ENCODE results near the gene POLR3E.

DNA sequence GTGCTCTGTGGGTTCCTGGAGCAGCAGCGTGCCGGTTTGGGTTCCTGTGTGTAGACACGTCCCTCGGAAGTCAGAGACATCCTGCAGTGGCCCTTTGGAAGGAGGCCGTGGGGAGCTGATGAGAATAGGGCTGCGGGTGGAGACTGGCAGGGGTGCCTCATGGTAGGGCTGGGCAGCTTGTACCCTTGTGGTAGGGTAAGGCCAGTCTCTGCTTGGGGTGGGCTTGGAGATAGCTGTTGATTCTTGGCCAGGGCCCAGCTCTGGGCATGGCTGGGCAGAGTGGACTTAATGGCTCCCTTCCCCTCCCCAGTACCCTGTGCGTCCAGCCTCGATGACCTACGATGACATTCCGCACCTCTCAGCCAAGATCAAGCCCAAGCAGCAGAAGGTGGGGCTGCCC is 10.6 kb downstream of the POLR3E start:
- TF ChIP-seq POLR2A (IDR thresholded peaks at IDR 0.05; ENCODE audit: low read depth, low read length): no peak
- no peak for TF ChIP-seq GATA2 (IDR thresholded peaks at IDR 0.05; ENCODE audit: insufficient read depth, insufficient read length, low read depth, low read length)
- TF ChIP-seq, protein P1, sequence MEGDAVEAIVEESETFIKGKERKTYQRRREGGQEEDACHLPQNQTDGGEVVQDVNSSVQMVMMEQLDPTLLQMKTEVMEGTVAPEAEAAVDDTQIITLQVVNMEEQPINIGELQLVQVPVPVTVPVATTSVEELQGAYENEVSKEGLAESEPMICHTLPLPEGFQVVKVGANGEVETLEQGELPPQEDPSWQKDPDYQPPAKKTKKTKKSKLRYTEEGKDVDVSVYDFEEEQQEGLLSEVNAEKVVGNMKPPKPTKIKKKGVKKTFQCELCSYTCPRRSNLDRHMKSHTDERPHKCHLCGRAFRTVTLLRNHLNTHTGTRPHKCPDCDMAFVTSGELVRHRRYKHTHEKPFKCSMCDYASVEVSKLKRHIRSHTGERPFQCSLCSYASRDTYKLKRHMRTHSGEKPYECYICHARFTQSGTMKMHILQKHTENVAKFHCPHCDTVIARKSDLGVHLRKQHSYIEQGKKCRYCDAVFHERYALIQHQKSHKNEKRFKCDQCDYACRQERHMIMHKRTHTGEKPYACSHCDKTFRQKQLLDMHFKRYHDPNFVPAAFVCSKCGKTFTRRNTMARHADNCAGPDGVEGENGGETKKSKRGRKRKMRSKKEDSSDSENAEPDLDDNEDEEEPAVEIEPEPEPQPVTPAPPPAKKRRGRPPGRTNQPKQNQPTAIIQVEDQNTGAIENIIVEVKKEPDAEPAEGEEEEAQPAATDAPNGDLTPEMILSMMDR (IDR thresholded peaks at IDR 0.05; ENCODE audit: extremely low read depth in 1 of 2, insufficient read depth in 1 of 2, low read depth in 1 of 2, low read length in 2 of 2): no peak
- TF ChIP-seq MYC (IDR thresholded peaks at IDR 0.05; ENCODE audit: low read depth, low read length): no peak
- no peak for TF ChIP-seq JUN (IDR thresholded peaks at IDR 0.05; ENCODE audit: borderline replicate concordance, insufficient read depth, insufficient read length, low read depth)
